HG03571 (cell line): ENCODE data around the gene ITLN1.
"Not testable (repeated sequence)": the region's sequence is repeated elsewhere in the genome, so short reads cannot be mapped to it uniquely, and the experiment has no call there.

Experiments used
- ATAC-seq: cut with Tn5 transposase; IDR thresholded peaks from one replicate; pipeline ENCODE4 v1.9.1; 2021; ENCODE audit not compliant: unreplicated experiment

ITLN1 gene

DNA sequence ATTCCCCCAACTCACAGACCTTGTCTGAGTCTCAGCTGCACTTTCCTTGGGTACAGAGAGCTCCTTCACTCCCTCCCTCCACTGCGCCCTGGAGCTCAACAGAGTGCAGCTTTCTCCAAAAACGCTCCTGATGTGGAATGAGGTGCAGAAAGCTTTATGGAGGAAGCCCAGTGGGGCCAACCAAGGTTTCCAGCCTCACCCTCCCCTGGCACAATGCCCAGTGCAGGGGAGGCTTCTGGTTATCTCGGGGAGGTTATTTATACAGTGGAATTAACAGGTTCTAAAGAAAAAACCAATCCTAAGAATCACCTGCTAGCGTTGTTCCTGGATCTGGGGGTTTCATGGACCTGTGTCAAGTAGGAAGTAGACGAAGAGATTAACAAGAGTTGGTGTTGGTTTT, at the start of gene ITLN1:
Gene ITLN1, minus strand, starts transcription at position 139 of the 400 bp plus-strand sequence. CDS start 303 bp downstream, outside the sequence.
- no peak for ATAC-seq

DNA sequence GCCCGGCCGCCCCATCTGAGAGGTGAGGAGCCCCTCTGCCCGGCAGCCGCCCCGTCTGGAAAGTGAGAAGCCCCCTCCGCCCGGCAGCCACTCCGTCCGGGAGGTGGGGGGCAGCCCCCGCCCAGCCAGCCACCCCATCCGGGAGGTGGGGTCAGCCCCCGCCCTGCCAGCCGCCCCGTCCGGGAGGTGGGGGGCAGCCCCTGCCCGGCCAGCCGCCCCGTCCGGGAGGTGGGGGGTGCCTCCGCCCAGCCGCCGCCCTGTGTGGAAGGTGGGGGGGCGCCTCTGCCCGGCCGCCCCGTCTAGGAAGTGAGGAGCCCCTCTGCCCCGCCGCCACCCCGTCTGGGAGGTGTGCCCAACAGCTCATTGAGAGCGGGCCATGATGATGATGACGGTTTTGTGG, 48.3 kb upstream of the ITLN1 start:
- not testable (repeated sequence) for ATAC-seq

DNA sequence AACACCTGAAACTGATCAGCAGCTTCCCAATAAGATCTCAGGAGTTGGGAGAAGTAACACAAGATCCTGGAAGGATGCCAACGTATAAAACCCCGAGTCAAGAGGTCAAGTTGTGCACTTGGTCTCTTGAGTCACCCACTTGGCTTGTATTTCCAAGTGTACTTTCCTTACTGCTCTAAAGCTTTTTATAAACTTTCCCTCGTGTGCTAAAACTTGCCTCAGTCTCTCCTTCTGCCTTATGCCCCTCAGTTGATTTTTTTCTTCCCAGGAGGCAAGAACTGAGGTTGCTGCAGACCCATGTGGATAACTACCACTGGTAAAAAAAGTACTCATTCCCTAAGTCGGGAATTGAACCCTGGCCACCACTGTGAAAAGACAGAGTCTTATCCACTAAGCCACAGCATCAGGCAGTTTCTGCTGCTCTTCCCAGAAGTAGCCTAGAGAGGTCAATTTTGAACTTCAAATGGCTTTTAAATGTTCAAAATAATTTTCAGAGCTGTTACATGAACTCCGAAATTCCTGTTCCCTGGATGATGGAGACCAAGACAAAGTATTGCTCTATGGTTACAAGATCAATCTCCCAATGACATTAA, 40.8 kb upstream of the ITLN1 start:
- ATAC-seq, result no peak

DNA sequence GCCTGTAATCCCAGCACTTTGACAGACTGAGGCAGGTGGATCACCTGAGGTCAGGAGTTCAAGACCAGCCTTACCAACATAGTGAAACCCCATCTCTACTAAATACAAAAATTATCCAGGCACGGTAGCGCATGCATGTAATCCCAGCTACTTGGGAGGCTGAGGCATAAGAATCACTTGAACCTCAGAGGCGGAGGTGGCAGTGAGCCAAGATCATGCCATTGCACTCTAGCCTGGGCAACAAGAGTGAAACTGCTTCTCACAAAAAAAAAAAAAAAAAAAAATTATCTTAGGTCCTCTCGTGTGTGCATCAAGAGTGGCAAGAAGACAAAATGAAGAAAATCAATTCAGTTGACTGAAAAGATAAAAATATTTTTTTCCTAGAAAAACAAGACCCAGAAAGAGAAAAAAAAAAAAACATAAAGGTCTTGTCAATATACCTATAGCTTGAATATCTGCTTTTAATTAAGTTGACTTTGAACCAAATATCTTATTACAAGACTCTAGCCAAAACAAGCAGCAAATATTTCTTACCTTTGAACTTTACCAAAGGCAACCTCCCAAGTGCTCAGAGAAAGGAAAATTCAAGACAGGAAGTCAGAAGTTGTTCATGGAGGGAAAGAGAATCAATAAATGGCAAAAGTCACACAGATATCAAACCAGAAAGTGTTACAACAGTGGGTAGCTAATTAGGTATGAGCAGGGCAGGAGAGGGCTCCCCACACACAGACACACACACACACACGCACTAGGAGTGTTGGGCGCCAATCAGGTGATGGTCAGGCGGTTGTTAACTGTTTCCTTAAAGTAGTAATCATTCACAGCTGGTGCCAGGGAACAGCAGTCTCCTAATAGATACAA, 40.0 kb upstream of the ITLN1 start:
- no peak for ATAC-seq

GRCh38 chr1:160916666-160917065, 31.7 kb upstream of the ITLN1 start:
- no peak for ATAC-seq

DNA sequence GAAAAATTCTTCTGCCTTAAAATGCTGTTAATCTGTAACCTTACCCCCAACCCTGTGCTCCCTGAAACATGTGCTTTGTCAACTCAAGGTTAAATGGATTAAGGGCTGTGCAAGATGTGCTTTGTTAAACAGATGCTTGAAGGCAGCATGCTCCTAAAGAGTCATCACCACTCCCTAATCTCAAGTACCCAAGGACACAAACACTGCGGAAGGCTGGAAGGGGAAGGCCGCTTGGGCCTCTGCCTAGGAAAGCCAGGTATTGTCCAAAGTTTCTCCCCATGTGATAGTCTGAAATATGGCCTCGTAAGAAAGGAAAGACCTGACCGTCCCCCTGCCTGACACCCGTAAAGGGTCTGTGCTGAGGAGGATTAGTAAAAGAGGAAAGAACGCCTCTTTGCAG, 28.2 kb upstream of the ITLN1 start:
- not testable (repeated sequence) for ATAC-seq

- no peak for ATAC-seq
These were observed 26.9 kb upstream of the ITLN1 start for GRCh38 chr1:160911925-160912324.

GRCh38 chr1:160911441-160911840, 26.5 kb upstream of the ITLN1 start:
- ATAC-seq, result no peak

GRCh38 chr1:160910170-160910750, 25.3 kb upstream of the ITLN1 start:
- no peak for ATAC-seq

DNA sequence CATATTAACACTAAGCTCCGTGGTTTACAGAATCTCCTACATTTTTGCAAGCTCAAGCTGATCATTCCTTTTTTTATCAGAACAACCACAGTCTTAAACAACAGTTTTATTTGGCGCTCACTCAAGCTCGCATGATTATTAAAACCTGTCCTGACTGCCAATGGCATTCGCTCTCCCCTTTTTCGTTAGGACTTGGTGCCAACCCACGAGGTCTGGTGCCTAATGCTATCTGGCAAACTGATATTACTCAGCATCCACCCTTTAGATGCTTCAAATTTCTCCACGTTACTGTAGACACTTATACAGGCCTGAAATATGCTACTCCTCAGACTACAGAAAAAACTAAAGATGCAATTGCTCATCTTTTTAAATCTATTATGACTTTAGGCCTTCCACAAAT, 23.0 kb upstream of the ITLN1 start:
- ATAC-seq, result no peak

GRCh38 chr1:160905617-160905989, 20.6 kb upstream of the ITLN1 start:
- no peak for ATAC-seq

DNA sequence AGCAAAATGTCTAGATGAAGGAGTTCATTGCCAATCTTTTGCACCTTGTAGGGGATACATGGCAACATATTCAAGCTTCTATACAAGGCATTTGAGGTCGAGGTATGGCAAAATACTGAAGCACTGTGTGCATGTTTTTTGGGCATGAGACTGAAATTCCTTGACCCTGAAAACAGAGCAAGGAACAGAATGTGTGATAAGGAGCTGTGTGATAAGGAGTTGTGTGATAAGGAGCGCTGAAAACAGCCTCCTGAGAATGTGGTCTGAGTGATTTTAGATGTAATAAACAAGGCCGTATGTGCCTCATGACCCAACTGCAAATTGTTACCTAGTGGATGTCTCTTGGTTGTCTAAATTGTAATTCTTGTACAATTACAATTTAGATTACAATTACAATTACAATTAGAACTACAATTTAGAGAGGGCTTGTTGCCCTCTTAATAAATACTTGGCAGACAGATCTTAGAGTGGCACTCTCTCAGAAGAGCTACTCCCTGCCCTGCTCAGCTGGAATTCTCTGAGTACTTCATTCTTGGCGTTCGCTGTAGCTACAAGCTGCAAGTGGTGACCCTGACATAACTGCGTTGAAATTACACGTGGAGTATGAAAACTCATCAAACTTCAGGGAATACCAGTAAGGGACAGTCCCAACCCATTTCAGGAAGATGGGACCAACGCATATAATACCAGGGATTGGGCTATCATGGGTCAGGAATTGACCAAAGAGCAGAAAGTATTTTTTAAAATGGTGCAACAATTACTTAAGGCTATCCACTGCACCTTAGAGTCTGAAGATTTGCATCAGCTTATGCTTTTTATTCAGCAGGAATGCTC, 20.0 kb upstream of the ITLN1 start:
- ATAC-seq, result no peak

- ATAC-seq, result not testable (repeated sequence)
These were observed 17.3 kb upstream of the ITLN1 start for GRCh38 chr1:160902251-160902650.

DNA sequence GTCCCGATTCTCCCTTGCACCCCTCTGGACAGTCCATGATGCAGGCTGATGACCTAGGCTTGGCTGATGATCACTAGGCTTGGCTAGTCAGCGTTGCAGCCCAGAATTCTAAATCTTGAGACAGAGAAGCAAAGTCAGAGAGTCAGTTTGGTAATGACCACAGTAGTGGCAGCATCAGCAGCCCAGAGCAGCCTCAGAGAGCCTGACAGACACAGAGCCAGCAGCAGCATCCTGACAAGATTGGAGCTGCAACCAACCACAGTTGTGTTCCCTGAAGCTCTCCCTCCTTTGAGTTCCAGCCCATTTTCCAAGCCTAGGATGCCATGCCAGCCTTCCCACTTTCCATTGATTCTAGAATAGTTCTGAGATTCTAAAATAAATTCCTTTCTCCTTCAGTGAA, 16.8 kb upstream of the ITLN1 start:
- no peak for ATAC-seq

DNA sequence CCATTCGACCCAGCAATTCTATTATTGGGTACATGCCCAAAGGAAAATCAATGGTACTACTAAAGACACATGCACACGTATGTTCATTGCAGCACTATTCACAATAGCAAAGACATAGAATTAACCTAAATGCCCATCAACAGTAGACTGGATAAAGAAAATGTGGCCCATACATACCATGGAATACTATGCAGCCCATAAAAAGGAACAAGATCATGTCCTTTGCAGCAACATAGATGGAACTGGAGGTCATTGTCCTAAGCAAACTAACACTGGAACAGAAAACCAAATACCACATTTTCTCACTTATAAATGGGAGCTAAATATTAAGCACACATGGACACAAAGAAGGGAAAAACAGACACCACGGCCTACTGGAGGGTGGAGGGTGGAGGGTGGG, 15.7 kb upstream of the ITLN1 start:
- not testable (repeated sequence) for ATAC-seq

- not testable (repeated sequence) for ATAC-seq
These were observed 9.6 kb upstream of the ITLN1 start for GRCh38 chr1:160894368-160895135.

GRCh38 chr1:160891474-160891873, 6.5 kb upstream of the ITLN1 start:
- no peak for ATAC-seq

GRCh38 chr1:160888926-160889325, 3.9 kb upstream of the ITLN1 start:
- no peak for ATAC-seq

GRCh38 chr1:160887071-160887470, 2.1 kb upstream of the ITLN1 start:
- no peak for ATAC-seq

GRCh38 chr1:160884579-160884978, 401 bp downstream of the ITLN1 start:
- no peak for ATAC-seq
